ENCODE results near the gene ACSS1. TPM values are rescaled to one million over a fixed set of nuclear protein-coding genes. Genes with fewer than 3 reads are reported as not detected.

ACSS1 gene
- total RNA-seq, 1 donor, result 1.4 TPM

GRCh38 chr20:24987244-24987643 lies 70.7 kb downstream of the ACSS1 start:
- DNase-seq (ENCODE audit: insufficient read length, low spot score, missing footprints), result no peak
- TF ChIP-seq, protein P1, sequence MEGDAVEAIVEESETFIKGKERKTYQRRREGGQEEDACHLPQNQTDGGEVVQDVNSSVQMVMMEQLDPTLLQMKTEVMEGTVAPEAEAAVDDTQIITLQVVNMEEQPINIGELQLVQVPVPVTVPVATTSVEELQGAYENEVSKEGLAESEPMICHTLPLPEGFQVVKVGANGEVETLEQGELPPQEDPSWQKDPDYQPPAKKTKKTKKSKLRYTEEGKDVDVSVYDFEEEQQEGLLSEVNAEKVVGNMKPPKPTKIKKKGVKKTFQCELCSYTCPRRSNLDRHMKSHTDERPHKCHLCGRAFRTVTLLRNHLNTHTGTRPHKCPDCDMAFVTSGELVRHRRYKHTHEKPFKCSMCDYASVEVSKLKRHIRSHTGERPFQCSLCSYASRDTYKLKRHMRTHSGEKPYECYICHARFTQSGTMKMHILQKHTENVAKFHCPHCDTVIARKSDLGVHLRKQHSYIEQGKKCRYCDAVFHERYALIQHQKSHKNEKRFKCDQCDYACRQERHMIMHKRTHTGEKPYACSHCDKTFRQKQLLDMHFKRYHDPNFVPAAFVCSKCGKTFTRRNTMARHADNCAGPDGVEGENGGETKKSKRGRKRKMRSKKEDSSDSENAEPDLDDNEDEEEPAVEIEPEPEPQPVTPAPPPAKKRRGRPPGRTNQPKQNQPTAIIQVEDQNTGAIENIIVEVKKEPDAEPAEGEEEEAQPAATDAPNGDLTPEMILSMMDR (IDR thresholded peaks at IDR 0.05; ENCODE audit: extremely low read depth, low read depth, low read length), result no peak
- H3K4me2 ChIP-seq (ENCODE audit: insufficient read depth, low read length), result no peak overlapping the region
- peaks cover 8% of the 10 kb centered on the region for H3K36me3 ChIP-seq (ENCODE audit: insufficient read depth, low read length)
- peaks cover 82% of the 10 kb centered on the region for H3K79me2 ChIP-seq (ENCODE audit: insufficient read depth, low read length)
- no peaks in the 10 kb centered on the region for H3K27me3 ChIP-seq (ENCODE audit: insufficient read depth, low read length)
- no peak overlapping the region for H3K4me3 ChIP-seq (ENCODE audit: insufficient read depth, low read length)
- peaks cover 14% of the 10 kb centered on the region for H3K4me1 ChIP-seq (ENCODE audit: insufficient read depth, low read length)
- no peaks in the 10 kb centered on the region for H3K9me3 ChIP-seq (ENCODE audit: low read depth, low read length)
- H2AFZ ChIP-seq (ENCODE audit: low read length), result no peak overlapping the region
- H3K27ac ChIP-seq (ENCODE audit: low read depth, low read length), result no peak overlapping the region
- peaks cover 31% of the 10 kb centered on the region for H4K20me1 ChIP-seq (ENCODE audit: insufficient read depth, low read length)

GRCh38 chr20:24986436-24987015 lies 71.4 kb downstream of the ACSS1 start:
- DNase-seq (ENCODE audit: insufficient read length, low spot score, missing footprints), result no peak
- Histone ChIP-seq H2AFZ (ENCODE audit: low read length) (no peak overlapping the region), H3K9me3 (ENCODE audit: low read depth, low read length) (no peaks in the 10 kb centered on the region), H3K36me3 (ENCODE audit: insufficient read depth, low read length) (peaks cover 8% of the 10 kb centered on the region), H3K4me2 (ENCODE audit: insufficient read depth, low read length) (no peak overlapping the region), H3K27me3 (ENCODE audit: insufficient read depth, low read length) (no peaks in the 10 kb centered on the region), H3K27ac (ENCODE audit: low read depth, low read length) (no peak overlapping the region), H3K4me3 (ENCODE audit: insufficient read depth, low read length) (no peak overlapping the region), H3K79me2 (ENCODE audit: insufficient read depth, low read length) (peaks cover 75% of the 10 kb centered on the region), H4K20me1 (ENCODE audit: insufficient read depth, low read length) (peaks cover 31% of the 10 kb centered on the region), H3K4me1 (ENCODE audit: insufficient read depth, low read length) (peaks cover 10% of the 10 kb centered on the region)
- TF ChIP-seq, protein P1 (IDR thresholded peaks at IDR 0.05; ENCODE audit: extremely low read depth, low read depth, low read length), result no peak

DNA sequence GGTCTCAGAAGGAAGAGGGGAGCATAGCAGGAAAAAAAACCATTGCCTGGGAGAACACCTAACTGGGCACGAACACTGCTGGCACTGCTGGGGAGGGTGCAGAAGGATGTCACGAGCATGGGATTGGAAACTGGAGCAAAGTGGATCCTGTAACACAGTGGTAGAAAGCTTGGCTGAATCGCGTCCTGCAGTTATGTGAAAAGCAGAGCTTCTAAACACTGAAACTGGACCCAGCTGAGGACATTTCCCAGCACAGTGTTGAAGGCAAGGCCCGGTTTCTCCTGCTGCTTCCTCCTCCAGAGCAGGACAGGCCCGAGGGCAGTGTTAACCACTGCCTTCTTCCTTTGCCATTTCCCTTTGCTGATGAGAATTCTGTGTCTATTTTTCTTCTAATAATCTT lies 72.1 kb downstream of the ACSS1 start:
- Histone ChIP-seq H3K4me3 (ENCODE audit: insufficient read depth, low read length) (no peak overlapping the region), H3K9me3 (ENCODE audit: low read depth, low read length) (no peaks in the 10 kb centered on the region), H3K4me1 (ENCODE audit: insufficient read depth, low read length) (peaks cover 4% of the 10 kb centered on the region), H2AFZ (ENCODE audit: low read length) (no peak overlapping the region), H3K4me2 (ENCODE audit: insufficient read depth, low read length) (no peak overlapping the region), H4K20me1 (ENCODE audit: insufficient read depth, low read length) (peaks cover 31% of the 10 kb centered on the region), H3K27ac (ENCODE audit: low read depth, low read length) (no peak overlapping the region), H3K27me3 (ENCODE audit: insufficient read depth, low read length) (no peaks in the 10 kb centered on the region), H3K36me3 (ENCODE audit: insufficient read depth, low read length) (peaks cover 8% of the 10 kb centered on the region), H3K79me2 (ENCODE audit: insufficient read depth, low read length) (peaks cover 71% of the 10 kb centered on the region)
- no peak for DNase-seq (ENCODE audit: insufficient read length, low spot score, missing footprints)
- TF ChIP-seq, protein P1 (IDR thresholded peaks at IDR 0.05; ENCODE audit: extremely low read depth, low read depth, low read length), result no peak

GRCh38 chr20:24984961-24985640 lies 72.8 kb downstream of the ACSS1 start:
- Histone ChIP-seq H2AFZ (ENCODE audit: low read length) (no peak overlapping the region), H3K4me1 (ENCODE audit: insufficient read depth, low read length) (peaks cover 4% of the 10 kb centered on the region), H3K27me3 (ENCODE audit: insufficient read depth, low read length) (no peaks in the 10 kb centered on the region), H3K4me3 (ENCODE audit: insufficient read depth, low read length) (no peak overlapping the region), H3K27ac (ENCODE audit: low read depth, low read length) (no peak overlapping the region), H3K9me3 (ENCODE audit: low read depth, low read length) (no peaks in the 10 kb centered on the region), H4K20me1 (ENCODE audit: insufficient read depth, low read length) (peaks cover 35% of the 10 kb centered on the region), H3K36me3 (ENCODE audit: insufficient read depth, low read length) (peaks cover 15% of the 10 kb centered on the region), H3K79me2 (ENCODE audit: insufficient read depth, low read length) (peaks cover 70% of the 10 kb centered on the region), H3K4me2 (ENCODE audit: insufficient read depth, low read length) (no peak overlapping the region)
- DNase-seq (ENCODE audit: insufficient read length, low spot score, missing footprints), result no peak
- TF ChIP-seq, protein P1 (IDR thresholded peaks at IDR 0.05; ENCODE audit: extremely low read depth, low read depth, low read length), result no peak
